K562 (cell line): ENCODE measurements around the gene CLEC3B. TPM values are rescaled to one million over a fixed set of nuclear protein-coding genes. Genes with fewer than 3 reads are reported as not detected.

ENCODE experiments used
- ARHGAP35 ChIP-seq: fragments of 450-650 bp; IDR thresholded peaks from 2 replicates; pipeline ENCODE4 v1.6.1; 2018; ENCODE audit not compliant: partially characterized antibody
- FOSL1 ChIP-seq: fragments of 200-800 bp; sonication (Bioruptor generic); conservative IDR thresholded peaks from 2 replicates; pipeline ENCODE4 v1.6.1; 2016; ENCODE audit warnings: missing genetic modification characterization, missing compliant biosample characterization
- GABPA ChIP-seq: fragments of 200-800 bp; sonication (Bioruptor generic); conservative IDR thresholded peaks from 2 replicates; pipeline ENCODE4 v1.6.1; 2016; ENCODE audit warnings: low read depth, missing genetic modification characterization, missing compliant biosample characterization
- ILF3 ChIP-seq: fragments of 450-650 bp; IDR thresholded peaks from 2 replicates; pipeline ENCODE4 v1.6.1; 2018; ENCODE audit warnings: antibody characterized with exemption, mild to moderate bottlenecking, moderate library complexity, borderline replicate concordance
- L3MBTL2 ChIP-seq: fragments of 450-650 bp; IDR thresholded peaks from 2 replicates; pipeline ENCODE4 v1.6.1; 2016; ENCODE audit warnings: mild to moderate bottlenecking, moderate library complexity
- RBM25 ChIP-seq: fragments of 200-400 bp; formaldehyde crosslinking; IDR thresholded peaks from 2 replicates; pipeline ENCODE4 v1.6.1; 2018; ENCODE audit warnings: low read length, low read depth, moderate library complexity; ENCODE audit not compliant: severe bottlenecking
- SOX6 ChIP-seq: fragments of 450-650 bp; IDR thresholded peaks from 2 replicates; pipeline ENCODE4 v1.6.1; 2014; ENCODE audit warnings: mild to moderate bottlenecking
- STAT5A ChIP-seq: IDR thresholded peaks from 2 replicates; pipeline ENCODE4 v1.6.1; 2012; ENCODE audit warnings: low read length, inconsistent platforms, borderline replicate concordance
- XRCC3 ChIP-seq: fragments of 450-650 bp; IDR thresholded peaks from 2 replicates; pipeline ENCODE4 v1.6.1; 2017; ENCODE audit warnings: mild to moderate bottlenecking, moderate library complexity
- polyA plus RNA-seq, 8 experiments: library from polyadenylated mRNA; depleted of rRNA in 4 of 8; stranded (reverse) in 5 of 8; unstranded in 3 of 8; fragments of >200 nt; fragmentation: Nextera tagmentation in 2 of 8; fragmentation: Illumina TruSeq in 1 of 8; extraction: Ambion mirVana in 2 of 8; extraction: Trizol in 1 of 8; gene quantifications; 2 replicates each; pipeline versions ENCODE4 v1.2.1 to v1.2.3, GENCODE V29; 2011 to 2014; ENCODE audit warnings: inconsistent platforms in 1 of 8, missing spikeins in 1 of 8
- total RNA-seq, 7 experiments: library from RNA; depleted of rRNA in 6 of 7; stranded (reverse); fragments of >200 nt in 6 of 7; fragmentation: Illumina TruSeq in 2 of 7; extraction: Trizol in 2 of 7; gene quantifications; 2 replicates each; pipeline versions ENCODE4 v1.2.1 to v1.2.3, GENCODE V29; 2011 to 2021; ENCODE audit warnings: low replicate concordance in 1 of 7
- TF ChIP-seq, protein P1 (sequence below): fragments of 250-450 bp; sonication (Bioruptor Pico); IDR thresholded peaks from 2 replicates; pipeline ENCODE4 v1.4.0; 2020; ENCODE audit warnings: mild to moderate bottlenecking
- TF ChIP-seq, protein P2 (sequence below): sonication (generic); formaldehyde crosslinking; IDR thresholded peaks from 2 replicates; pipeline ENCODE4 v1.8.0; 2022; ENCODE audit warnings: mild to moderate bottlenecking, missing genetic modification reagents, borderline replicate concordance
- TF ChIP-seq, protein P3 (sequence below), 2 experiments: IDR thresholded peaks; 2 replicates each; pipeline ENCODE4 v1.6.1; 2012; ENCODE audit warnings: improper control_type of control experiment in 2 of 2, low read depth in 2 of 2, low read length in 2 of 2, borderline replicate concordance in 1 of 2
- TF ChIP-seq, protein P4 (sequence below): fragments of 250-450 bp; sonication (Bioruptor Pico); IDR thresholded peaks from 2 replicates; pipeline ENCODE4 v1.4.0; 2020
- TF ChIP-seq, protein P5 (sequence below): sonication (generic); formaldehyde crosslinking; IDR thresholded peaks from 2 replicates; pipeline ENCODE4 v1.8.0; 2023; ENCODE audit warnings: mild to moderate bottlenecking, missing genetic modification reagents
- TF ChIP-seq, protein P6 (sequence below), 3 experiments: IDR thresholded peaks in 2 of 3; conservative IDR thresholded peaks in 1 of 3; 2 replicates each; pipeline ENCODE4 v1.5.1; 2011 to 2012; ENCODE audit warnings: low read length in 3 of 3, mild to moderate bottlenecking in 3 of 3, control low read depth in 2 of 3, improper control_type of control experiment in 1 of 3, inconsistent platforms in 1 of 3, low read depth in 1 of 3, mixed read lengths in 1 of 3, moderate library complexity in 1 of 3; ENCODE audit not compliant: insufficient read depth in 2 of 3

The CLEC3B gene
- total and polyA plus RNA-seq, 9 of the 15 experiments (the other 6 are each of a cell fraction or from before 2014, with no cell fraction given) = not detected

DNA sequence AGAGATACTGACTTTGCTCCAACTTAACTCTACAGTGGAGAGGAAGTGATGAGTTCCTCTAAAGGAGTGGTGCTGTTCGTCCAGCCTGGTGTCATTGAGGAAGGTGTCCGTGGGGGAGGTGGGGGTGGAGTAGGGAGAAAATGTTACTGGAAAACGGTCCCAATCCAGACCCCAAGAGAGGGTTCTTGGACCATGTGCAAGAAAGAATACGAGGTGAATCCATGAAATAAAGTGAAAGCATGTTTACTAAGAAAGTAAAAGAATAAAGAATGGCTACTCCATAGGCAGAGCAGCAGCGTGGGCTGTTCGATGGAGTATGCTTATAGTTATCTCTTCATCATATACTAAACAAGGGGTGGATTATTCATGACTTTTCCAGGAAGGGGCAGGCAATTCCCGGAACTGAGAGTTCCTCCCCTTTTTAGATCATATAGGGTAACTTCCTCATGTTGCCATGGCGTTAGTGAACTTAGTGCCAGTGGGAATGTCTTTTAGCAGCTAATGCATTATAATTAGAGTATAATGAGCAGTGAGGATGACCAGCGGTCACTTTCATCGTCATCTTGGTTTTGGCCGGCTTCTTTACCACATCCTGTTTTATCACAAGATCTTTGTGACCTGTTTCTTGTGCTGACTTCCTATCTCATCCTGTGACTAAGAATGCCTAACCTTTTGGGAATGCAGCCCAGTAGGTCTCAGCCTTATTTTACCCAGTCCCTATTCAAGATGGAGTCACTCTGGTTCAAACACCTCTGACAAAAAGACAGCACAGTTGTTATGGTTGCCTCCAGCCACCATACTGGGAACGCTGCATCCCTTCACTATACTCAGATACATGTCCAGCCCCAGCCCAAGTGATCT lies 38.6 kb downstream of the CLEC3B start (continued):
- TF ChIP-seq, protein P1, sequence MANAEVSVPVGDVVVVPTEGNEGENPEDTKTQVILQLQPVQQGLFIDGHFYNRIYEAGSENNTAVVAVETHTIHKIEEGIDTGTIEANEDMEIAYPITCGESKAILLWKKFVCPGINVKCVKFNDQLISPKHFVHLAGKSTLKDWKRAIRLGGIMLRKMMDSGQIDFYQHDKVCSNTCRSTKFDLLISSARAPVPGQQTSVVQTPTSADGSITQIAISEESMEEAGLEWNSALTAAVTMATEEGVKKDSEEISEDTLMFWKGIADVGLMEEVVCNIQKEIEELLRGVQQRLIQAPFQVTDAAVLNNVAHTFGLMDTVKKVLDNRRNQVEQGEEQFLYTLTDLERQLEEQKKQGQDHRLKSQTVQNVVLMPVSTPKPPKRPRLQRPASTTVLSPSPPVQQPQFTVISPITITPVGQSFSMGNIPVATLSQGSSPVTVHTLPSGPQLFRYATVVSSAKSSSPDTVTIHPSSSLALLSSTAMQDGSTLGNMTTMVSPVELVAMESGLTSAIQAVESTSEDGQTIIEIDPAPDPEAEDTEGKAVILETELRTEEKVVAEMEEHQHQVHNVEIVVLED (CRISPR knock-in tag) = peak; percentile 97
- TF ChIP-seq RBM25 = no peak
- TF ChIP-seq, protein P2, sequence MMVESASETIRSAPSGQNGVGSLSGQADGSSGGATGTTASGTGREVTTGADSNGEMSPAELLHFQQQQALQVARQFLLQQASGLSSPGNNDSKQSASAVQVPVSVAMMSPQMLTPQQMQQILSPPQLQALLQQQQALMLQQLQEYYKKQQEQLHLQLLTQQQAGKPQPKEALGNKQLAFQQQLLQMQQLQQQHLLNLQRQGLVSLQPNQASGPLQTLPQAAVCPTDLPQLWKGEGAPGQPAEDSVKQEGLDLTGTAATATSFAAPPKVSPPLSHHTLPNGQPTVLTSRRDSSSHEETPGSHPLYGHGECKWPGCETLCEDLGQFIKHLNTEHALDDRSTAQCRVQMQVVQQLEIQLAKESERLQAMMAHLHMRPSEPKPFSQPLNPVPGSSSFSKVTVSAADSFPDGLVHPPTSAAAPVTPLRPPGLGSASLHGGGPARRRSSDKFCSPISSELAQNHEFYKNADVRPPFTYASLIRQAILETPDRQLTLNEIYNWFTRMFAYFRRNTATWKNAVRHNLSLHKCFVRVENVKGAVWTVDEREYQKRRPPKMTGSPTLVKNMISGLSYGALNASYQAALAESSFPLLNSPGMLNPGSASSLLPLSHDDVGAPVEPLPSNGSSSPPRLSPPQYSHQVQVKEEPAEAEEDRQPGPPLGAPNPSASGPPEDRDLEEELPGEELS (CRISPR knock-in tag) = no peak
- peak; percentile 93 for TF ChIP-seq GABPA (tag)
- TF ChIP-seq ILF3 = no peak
- TF ChIP-seq, protein P3, sequence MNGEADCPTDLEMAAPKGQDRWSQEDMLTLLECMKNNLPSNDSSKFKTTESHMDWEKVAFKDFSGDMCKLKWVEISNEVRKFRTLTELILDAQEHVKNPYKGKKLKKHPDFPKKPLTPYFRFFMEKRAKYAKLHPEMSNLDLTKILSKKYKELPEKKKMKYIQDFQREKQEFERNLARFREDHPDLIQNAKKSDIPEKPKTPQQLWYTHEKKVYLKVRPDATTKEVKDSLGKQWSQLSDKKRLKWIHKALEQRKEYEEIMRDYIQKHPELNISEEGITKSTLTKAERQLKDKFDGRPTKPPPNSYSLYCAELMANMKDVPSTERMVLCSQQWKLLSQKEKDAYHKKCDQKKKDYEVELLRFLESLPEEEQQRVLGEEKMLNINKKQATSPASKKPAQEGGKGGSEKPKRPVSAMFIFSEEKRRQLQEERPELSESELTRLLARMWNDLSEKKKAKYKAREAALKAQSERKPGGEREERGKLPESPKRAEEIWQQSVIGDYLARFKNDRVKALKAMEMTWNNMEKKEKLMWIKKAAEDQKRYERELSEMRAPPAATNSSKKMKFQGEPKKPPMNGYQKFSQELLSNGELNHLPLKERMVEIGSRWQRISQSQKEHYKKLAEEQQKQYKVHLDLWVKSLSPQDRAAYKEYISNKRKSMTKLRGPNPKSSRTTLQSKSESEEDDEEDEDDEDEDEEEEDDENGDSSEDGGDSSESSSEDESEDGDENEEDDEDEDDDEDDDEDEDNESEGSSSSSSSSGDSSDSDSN (IDR thresholded peaks at IDR 0.05; ENCODE audit: borderline replicate concordance in 1 of 2, low read depth in 2 of 2, low read length in 2 of 2) = peak in 1 of 2 experiments; percentile 46; a peak in 1 of 4 replicates
- peak; percentile 98 for TF ChIP-seq FOSL1
- TF ChIP-seq, protein P4, sequence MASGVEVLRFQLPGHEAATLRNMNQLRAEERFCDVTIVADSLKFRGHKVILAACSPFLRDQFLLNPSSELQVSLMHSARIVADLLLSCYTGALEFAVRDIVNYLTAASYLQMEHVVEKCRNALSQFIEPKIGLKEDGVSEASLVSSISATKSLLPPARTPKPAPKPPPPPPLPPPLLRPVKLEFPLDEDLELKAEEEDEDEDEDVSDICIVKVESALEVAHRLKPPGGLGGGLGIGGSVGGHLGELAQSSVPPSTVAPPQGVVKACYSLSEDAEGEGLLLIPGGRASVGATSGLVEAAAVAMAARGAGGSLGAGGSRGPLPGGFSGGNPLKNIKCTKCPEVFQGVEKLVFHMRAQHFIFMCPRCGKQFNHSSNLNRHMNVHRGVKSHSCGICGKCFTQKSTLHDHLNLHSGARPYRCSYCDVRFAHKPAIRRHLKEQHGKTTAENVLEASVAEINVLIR (CRISPR knock-in tag) = peak; percentile 100
- TF ChIP-seq, protein P5, sequence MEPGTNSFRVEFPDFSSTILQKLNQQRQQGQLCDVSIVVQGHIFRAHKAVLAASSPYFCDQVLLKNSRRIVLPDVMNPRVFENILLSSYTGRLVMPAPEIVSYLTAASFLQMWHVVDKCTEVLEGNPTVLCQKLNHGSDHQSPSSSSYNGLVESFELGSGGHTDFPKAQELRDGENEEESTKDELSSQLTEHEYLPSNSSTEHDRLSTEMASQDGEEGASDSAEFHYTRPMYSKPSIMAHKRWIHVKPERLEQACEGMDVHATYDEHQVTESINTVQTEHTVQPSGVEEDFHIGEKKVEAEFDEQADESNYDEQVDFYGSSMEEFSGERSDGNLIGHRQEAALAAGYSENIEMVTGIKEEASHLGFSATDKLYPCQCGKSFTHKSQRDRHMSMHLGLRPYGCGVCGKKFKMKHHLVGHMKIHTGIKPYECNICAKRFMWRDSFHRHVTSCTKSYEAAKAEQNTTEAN = no peak
- peak; percentile 100 for TF ChIP-seq STAT5A
- TF ChIP-seq ARHGAP35 = no peak
- peak; percentile 85 for TF ChIP-seq SOX6
- TF ChIP-seq, protein P6, sequence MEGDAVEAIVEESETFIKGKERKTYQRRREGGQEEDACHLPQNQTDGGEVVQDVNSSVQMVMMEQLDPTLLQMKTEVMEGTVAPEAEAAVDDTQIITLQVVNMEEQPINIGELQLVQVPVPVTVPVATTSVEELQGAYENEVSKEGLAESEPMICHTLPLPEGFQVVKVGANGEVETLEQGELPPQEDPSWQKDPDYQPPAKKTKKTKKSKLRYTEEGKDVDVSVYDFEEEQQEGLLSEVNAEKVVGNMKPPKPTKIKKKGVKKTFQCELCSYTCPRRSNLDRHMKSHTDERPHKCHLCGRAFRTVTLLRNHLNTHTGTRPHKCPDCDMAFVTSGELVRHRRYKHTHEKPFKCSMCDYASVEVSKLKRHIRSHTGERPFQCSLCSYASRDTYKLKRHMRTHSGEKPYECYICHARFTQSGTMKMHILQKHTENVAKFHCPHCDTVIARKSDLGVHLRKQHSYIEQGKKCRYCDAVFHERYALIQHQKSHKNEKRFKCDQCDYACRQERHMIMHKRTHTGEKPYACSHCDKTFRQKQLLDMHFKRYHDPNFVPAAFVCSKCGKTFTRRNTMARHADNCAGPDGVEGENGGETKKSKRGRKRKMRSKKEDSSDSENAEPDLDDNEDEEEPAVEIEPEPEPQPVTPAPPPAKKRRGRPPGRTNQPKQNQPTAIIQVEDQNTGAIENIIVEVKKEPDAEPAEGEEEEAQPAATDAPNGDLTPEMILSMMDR (IDR thresholded peaks at IDR 0.05 in 2 of 3, conservative IDR thresholded peaks at IDR 0.05 in 1 of 3; ENCODE audit: insufficient read depth in 2 of 3, low read depth in 1 of 3, low read length in 3 of 3) = no peak
- peak; percentile 90 for TF ChIP-seq L3MBTL2
- TF ChIP-seq XRCC3 = no peak
